GM12873 (cell line): ENCODE data around the gene BCL2L13.

Source experiments
- CTCF ChIP-seq: IDR thresholded peaks from 2 replicates; pipeline ENCODE4 v1.5.1; 2012; ENCODE audit warnings: low read depth, mild to moderate bottlenecking, moderate library complexity, low read length, control low read depth; ENCODE audit not compliant: insufficient read depth; ENCODE audit errors: missing control alignments

BCL2L13 gene

GRCh38 chr22:17724678-17725499 is 86.3 kb downstream of the BCL2L13 start:
- TF ChIP-seq CTCF = no peak

- TF ChIP-seq CTCF = no peak
Measured at GRCh38 chr22:17725500-17725796, 86.9 kb downstream of the BCL2L13 start.

GRCh38 chr22:17726006-17726927 is 87.7 kb downstream of the BCL2L13 start:
- TF ChIP-seq CTCF = no peak

GRCh38 chr22:17726928-17727897 is 88.7 kb downstream of the BCL2L13 start:
- TF ChIP-seq CTCF = no peak

GRCh38 chr22:17728786-17729185 is 90.2 kb downstream of the BCL2L13 start:
- no peak for TF ChIP-seq CTCF

- no peak for TF ChIP-seq CTCF
Measured at GRCh38 chr22:17729561-17729960, 91.0 kb downstream of the BCL2L13 start.
